Myometrial cell (primary cell): ENCODE results near the gene SMC2. TPM values are rescaled to one million over a fixed set of nuclear protein-coding genes. Genes with fewer than 3 reads are reported as not detected.

Experiments used
- total RNA-seq: library from RNA; depleted of rRNA; stranded (reverse); fragments of >200 nt; gene quantifications from 2 replicates; pipeline ENCODE4 v1.2.3, GENCODE V29; 2015

The SMC2 gene
- 17.9 and 21.4 TPM in 2 replicates for total RNA-seq

DNA sequence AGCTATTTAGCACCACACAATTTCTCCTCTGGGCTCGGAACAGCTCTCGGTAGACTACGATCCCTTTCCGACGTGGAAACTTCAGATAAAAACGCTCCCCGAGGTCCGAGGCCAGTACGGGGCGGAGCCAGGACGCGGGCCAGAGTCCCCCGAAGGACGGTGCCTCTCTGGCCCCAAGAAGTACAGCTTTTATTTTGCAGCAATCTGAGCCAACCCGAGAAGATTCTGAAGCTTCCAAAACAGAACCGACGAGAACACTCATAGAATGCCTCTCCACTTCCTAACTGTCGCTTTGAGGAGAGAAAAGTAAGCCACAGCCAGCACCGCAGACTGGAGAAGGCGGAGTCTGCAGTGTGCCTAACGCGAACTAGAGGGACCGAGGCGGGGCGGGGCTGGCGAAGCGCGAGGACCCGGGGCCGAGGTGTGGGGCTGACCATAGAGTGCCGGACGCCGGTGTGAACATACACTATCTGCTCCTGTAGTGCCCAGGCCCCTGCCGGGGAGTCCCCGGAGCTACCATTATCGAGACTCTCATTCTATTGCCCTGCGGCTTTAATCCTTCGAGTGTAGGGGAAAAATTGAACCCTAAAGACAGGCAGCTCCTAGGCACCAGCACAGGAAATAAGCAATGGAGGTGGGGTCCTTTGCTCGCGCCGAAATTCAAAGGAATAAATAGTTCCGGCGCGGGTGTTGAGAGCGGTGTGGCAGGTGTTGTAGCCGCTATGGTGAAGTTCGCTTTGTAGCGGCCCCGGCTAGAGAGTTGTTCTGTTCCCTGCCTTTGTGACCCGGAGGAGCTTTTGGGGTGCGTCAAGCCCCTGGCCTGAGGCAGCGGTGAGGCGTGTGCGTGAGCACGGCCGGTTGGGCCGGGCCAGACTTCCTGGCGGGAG, at the start of gene SMC2:
SMC2 (plus strand) TSS at position 663 of the 887 bp plus-strand sequence. CDS start 1,076 bp downstream, outside the sequence.

